NOMO-1 treated with dmso at 0.1 percent for 144 hours (cell line): ENCODE data around the gene PUS7L.
"Not testable (repeated sequence)": the region's sequence is repeated elsewhere in the genome, so short reads cannot be mapped to it uniquely, and the experiment has no call there.

Source experiments
- DNase-seq: peaks from one replicate; lab custom pipeline; 2025; ENCODE audit not compliant: unreplicated experiment; lab: John Stamatoyannopoulos, UW

PUS7L gene

DNA sequence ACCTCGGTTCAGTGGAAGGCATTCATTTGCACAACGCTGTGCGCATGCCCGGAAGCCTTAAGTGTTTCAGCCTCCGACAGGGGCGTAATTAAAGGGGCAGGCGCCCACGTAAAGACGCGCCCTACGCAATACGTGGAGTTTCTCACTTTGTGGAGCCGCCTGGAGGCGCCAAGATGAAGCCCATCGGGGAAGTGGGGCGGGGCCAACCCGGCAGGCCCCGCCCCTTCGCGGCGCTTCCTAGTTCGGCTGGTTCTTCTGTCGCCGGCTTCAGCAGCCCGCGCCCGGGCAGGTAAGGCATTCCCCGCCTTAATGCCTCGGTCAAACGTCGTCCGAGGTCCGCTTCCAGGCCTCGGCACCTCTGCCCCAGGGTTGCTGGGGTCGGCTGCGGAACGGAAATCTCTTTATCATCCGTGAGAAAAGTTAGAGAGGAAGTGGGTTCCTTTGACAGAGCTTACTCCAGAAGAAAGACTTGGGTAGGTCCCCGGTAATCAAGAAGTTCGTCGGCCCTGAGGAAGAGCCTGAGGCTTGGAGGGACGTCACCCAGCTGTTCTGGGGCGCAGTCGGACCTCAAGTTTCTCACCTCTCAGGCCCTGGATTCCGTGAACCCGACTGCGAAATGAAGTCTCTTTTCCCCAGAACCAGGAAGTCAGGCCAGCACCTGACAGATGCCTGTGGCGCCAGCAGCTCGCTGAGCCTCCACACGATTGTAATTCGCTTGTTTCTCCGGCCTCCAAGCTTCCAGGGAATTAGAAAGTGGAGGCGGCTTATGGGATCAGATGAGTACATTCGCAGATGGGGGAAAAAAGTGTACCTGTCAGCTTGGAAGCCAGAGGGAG is at the start of gene PUS7L, which contains the start of gene IRAK4:
TSS of gene PUS7L (minus strand) at position 63 of the 836 bp plus-strand sequence. CDS start 3,545 bp downstream, outside the sequence.
TSS of gene IRAK4 (plus strand) at position 224 of the 836 bp plus-strand sequence. CDS start 9,161 bp downstream, outside the sequence.
- DNase-seq: peak; percentile 96

GRCh38 chr12:43807386-43807785 is 48.8 kb upstream of the PUS7L start:
- peak; percentile 28 for DNase-seq

DNA sequence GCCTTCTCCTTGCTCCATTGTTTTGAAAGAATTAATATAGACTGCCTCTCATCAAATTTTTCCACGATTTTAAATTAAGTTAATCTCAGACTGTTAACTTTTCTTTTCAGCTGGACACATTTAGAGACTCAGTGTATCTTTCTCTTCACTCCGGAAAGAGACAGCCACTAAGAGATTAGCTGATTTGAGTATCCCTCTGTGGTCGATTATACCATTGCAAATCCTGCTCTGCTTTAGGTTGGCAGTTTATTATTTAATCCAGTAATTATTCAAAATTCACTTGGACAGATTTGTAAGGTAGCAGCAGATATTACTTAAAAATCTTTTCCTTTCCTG is 48.1 kb upstream of the PUS7L start:
- no peak for DNase-seq

GRCh38 chr12:43805860-43806736 is 47.5 kb upstream of the PUS7L start, which contains the start of gene TWF1:
TSS of gene TWF1 (minus strand) at chr12:43806317. CDS start at chr12:43806245, 72 bp downstream.
- peak; percentile 84 for DNase-seq

DNA sequence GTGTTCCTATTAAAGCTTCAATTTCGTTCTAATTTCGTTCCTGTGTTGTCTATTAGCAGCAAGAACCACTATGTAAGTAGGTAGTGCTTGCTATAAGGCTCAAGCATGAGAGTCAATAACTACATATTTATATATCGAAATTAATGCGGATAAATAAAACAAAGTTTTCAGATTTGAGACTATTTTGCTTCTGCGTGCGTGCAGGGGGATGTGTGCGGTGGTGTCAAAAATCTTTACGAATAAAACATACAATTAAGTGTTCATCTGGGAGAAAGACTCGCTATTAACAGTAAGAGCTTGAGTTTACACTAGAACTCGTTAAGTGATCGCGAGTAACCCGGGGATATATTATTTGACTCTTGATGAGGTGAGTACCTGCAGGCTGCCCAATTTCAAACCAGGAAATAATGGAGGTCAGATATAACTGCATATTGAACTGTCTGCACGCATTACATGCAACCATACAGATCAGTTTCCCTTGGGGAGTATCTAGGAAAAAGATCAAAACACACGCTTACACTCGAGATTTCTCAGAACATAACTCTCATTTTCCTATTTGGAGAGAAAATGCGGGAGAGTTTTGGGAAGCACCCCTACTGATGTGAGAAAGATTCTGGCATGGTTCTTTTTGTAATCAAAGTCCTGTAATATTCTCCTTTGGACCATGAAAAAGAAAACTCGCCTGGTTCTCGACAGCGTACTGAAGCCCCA is 46.7 kb upstream of the PUS7L start:
- no peak for DNase-seq

DNA sequence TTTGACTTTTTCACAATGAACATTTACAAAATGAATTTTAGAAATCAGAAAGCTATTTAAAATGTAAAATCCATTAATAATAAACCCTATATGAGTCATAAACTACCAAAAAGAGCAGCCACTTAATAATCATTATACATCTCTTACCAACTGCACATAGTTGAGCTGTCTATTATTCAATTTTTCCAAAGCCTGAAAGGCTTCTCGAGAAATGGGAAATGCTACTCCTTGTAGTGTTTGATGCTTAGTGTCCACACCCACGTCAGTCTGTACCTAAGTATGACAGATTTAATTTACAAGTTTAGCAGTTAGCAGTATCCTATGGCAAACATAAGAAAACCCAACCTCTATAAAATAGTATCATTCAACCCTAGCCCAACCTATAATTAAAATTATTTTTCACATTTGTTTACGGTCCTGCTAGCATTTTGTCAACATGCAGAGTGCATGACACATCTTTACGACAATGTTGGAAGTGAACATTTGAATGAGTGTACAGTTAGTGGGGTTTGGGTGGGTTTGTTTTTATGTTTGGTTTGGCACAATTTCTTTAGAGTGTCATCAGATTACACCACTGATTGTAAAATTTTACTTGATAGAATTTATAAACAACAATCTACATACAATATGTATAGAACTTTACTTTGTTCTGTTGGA is 39.1 kb upstream of the PUS7L start:
- no peak for DNase-seq

DNA sequence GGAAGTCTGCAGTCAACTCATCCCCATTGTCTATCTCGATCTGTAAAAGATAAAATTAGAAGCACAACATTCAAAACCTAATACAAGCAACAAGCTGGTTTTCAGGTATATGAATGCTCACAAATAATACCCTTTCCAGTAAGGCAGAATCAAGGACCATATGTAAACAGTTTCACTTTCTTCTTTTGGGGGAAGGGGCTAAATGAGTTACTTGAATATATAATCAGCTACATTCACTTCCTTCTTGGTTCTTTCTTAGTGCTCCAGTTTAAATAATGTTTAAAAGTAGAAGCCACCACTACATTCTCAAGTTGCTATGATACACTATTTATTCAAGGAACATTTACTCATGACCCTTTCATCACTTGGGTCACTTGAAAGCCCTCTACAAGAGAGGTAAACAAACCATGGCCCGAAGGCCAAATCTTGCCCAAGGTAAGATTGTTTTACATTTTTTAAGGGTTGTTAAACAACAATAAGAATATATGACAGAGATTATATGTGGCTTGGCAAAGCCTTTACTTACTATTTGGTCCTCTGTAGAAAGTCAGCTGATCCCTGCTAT is 37.2 kb upstream of the PUS7L start:
- DNase-seq: peak; percentile 25

GRCh38 chr12:43789941-43790340 is 31.4 kb upstream of the PUS7L start:
- DNase-seq: no peak

DNA sequence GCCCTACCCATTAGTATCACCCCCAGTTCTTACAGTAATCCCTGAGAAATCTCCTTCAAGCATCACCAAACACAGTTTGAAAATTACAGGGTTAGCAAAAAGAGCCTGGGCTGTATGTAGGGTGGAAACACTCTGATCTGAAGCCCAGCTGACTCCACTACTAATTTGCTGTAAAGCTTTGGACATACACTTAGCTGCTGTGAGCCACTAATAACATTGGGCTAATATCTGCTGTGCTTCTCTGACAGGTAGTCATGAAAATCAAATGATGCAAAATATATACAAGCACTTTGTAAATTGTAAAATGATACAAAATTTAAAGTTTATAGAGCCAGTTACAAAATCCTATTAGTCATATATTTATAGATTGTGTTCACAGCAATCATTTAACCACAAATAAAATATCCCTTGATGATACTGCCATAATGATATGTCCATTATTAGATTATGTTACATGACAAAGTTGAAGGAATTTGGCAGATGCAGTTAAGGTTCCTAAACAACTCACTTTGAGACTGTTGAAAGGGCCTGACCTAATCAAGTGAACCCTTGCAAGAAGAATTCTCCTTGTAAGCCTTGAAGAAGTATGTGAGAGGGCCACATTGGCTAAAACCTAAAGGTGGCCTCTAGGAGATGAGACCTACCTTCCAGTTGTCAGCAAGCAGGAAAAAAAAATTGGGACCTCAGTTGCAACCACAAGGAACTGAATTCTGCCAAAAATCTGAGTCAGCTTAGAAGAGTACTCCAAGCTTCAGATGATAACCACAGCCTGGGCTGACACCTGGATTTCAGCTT is 28.5 kb upstream of the PUS7L start:
- DNase-seq: no peak

GRCh38 chr12:43776498-43776897 is 17.9 kb upstream of the PUS7L start:
- no peak for DNase-seq

- no peak for DNase-seq
These were observed 7.7 kb upstream of the PUS7L start for GRCh38 chr12:43766291-43766690.

DNA sequence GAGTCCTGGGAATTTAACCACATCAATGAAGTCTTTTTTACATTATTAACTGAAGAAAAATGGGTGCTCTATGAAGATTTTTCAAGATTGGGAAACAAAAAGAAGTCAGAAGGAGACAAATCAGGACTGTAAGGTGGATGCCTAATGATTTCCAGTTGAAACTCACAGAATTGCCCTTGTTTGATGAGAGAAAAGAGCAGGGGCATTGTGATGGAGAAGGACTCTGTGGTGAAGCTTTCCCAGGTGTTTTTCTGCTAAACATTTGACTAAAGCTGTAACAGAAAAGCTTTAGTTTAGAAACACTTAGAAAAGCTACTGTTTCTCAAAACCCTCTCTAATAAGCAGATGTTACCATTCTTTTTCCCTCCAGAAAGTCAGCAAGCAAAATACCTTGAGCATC is 5.9 kb upstream of the PUS7L start:
- no peak for DNase-seq

GRCh38 chr12:43763769-43764168 is 5.2 kb upstream of the PUS7L start:
- DNase-seq: no peak

DNA sequence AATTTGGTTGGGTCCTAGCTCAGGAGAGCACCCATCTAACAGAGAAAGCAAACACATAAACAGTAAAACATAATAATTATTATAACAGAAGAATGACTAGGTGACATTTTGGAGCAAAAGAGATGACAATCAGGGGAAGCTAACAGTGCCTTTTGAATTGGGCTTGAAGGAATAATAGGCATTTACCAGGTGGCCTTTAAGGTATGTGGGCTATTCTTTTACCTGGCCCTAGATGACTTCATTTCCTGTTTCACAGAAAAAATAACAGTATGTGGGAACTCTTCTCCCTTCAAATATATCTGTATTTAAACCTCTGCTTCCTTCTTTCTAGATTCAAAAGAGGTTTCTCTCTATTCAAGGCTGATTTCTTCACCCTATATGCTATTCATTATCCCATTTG is 4.0 kb upstream of the PUS7L start:
- DNase-seq: no peak

GRCh38 chr12:43761500-43761899 is 2.9 kb upstream of the PUS7L start:
- DNase-seq: no peak

DNA sequence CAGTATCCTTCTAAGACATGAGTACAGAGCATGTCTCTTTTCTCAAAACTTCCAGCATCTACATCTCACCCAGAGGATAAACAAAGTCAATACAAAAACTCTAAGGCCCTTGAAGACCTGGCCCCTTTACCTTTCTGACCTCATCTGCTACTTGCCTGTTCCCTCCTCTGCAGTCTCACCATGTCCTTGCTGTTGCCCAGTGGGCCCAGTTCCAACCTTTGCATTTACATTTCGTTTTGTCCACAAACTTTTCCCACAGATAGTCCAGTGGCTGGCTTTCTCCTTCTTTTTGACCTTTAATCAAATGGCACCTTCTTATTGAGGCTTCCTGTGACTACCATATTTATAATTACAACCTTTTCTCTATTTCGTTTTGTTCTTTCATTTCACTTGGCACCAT is 1.8 kb upstream of the PUS7L start:
- DNase-seq: no peak

GRCh38 chr12:43758247-43758727 is 303 bp downstream of the PUS7L start:
- no peak for DNase-seq

GRCh38 chr12:43754015-43754414 is 4.6 kb downstream of the PUS7L start:
- DNase-seq: no peak

DNA sequence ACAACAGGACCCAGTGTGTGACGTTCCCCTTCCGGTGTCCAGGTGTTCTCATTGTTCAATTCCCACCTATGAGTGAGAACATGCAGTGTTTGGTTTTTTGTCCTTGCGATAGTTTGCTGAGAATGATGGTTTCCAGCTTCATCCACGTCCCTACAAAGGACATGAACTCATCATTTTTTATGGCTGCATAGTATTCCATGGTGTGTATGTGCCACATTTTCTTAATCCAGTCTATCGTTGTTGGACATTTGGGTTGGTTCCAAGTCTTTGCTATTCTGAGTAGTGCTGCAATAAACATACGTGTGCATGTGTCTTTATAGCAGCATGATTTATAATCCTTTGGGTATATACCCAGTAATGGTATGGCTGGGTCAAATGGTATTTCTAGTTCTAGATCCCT is 7.2 kb downstream of the PUS7L start:
- DNase-seq: not testable (repeated sequence)
